Gastroesophageal sphincter (tissue), 3 donors: Measurements from ENCODE around the gene PHKG1.

ENCODE experiments used
- CTCF ChIP-seq, 4 experiments: fragments of 200-600 bp in 2 of 4; fragments of 450-650 bp in 2 of 4; sonication (generic) in 1 of 4; IDR thresholded peaks; one replicate each; pipeline ENCODE4 v1.5.1; 2017 to 2019; ENCODE audit warnings: antibody characterized with exemption in 4 of 4, mild to moderate bottlenecking in 2 of 4, moderate library complexity in 2 of 4
- EP300 ChIP-seq: sonication (generic); formaldehyde crosslinking; IDR thresholded peaks from one replicate; pipeline ENCODE4 v1.6.1; 2017; ENCODE audit warnings: antibody characterized with exemption, mild to moderate bottlenecking
- POLR2AphosphoS5 ChIP-seq: sonication (generic); formaldehyde crosslinking; IDR thresholded peaks from one replicate; pipeline ENCODE4 v1.6.1; 2017; ENCODE audit warnings: antibody characterized with exemption

GRCh38 chr7:56107954-56108258 lies 15.2 kb upstream of the PHKG1 start:
- no peak for TF ChIP-seq CTCF (IDR thresholded peaks at IDR 0.05)
- TF ChIP-seq EP300, result no peak
- TF ChIP-seq POLR2AphosphoS5, result no peak
